GM12878 (cell line): ENCODE data around the gene IFI44L. TPM values are rescaled to one million over a fixed set of nuclear protein-coding genes. Genes with fewer than 3 reads are reported as not detected.

ENCODE experiments used
- ATAC-seq: fragments of 200-7000 bp; cut with Tn5 transposase; 3 replicates; pipeline ENCODE4 v1.9.1; 2020; ENCODE audit warnings: mild to moderate bottlenecking, moderate library complexity
- BruUV-seq: library from RNA; stranded (reverse); fragments of 400-500 nt; replicated peaks from 2 replicates; lab custom pipeline; 2021; lab: Mats Ljungman, UMichigan
- CTCF ChIA-PET: fragments of 300-600 bp; sonication (Branson Sonifier 250); formaldehyde crosslinking; extraction: SDS; loops from one replicate; lab custom pipeline; 2021; ENCODE audit warnings: inconsistent platforms; lab: Yijun Ruan, JAX
- POLR2A ChIA-PET: fragments of 350-600 bp; formaldehyde crosslinking; extraction: SDS; loops from one replicate; lab custom pipeline; 2021; ENCODE audit warnings: inconsistent platforms; lab: Charles Lee
- RAD21 ChIA-PET: fragments of 300-600 bp; sonication (Branson Sonifier 250); formaldehyde crosslinking; loops from one replicate; lab custom pipeline; 2023; ENCODE audit warnings: antibody characterized with exemption; ENCODE audit not compliant: unreplicated experiment; lab: Charles Lee
- SMC1A ChIA-PET: fragments of 300-600 bp; sonication (Branson Sonifier 250); formaldehyde crosslinking; loops from one replicate; lab custom pipeline; 2023; ENCODE audit not compliant: unreplicated experiment, uncharacterized antibody; lab: Charles Lee
- DNase-seq: peaks from one replicate; pipeline ENCODE4 v3.0.0-alpha.2; 2011; ENCODE audit warnings: low read depth, low spot score
- FAIRE-seq: peaks from 3 replicates; lab custom pipeline; 2011; peaks lifted over from hg19 to GRCh38; lab: Jason Lieb, UNC
- H2AFZ ChIP-seq: 2 replicates; pipeline ENCODE4 v1.6.0; 2011; ENCODE audit warnings: low read depth, low read length, control low read depth; ENCODE audit not compliant: control insufficient read depth
- H3K27ac ChIP-seq: 2 replicates; pipeline ENCODE4 v1.5.1; 2011; ENCODE audit warnings: control low read depth; ENCODE audit not compliant: control insufficient read depth, insufficient read depth
- H3K27me3 ChIP-seq, 2 experiments: replicated peaks in 1 of 2; 2 replicates each; pipeline versions ENCODE4 v1.6.0 to v1.6.1; 2011; ENCODE audit warnings: low read length in 1 of 2; ENCODE audit not compliant: control insufficient read depth in 2 of 2, insufficient read depth in 2 of 2
- H3K36me3 ChIP-seq, 2 experiments: 2 replicates each; pipeline ENCODE4 v1.5.1; 2011; ENCODE audit warnings: low read length in 1 of 2; ENCODE audit not compliant: control insufficient read depth in 2 of 2, insufficient read depth in 2 of 2
- H3K4me1 ChIP-seq: 2 replicates; pipeline ENCODE4 v1.6.1; 2011; ENCODE audit warnings: mild to moderate bottlenecking, low read length, moderate library complexity, mixed read lengths; ENCODE audit not compliant: control insufficient read depth, insufficient read depth
- H3K4me2 ChIP-seq: 2 replicates; pipeline ENCODE4 v1.6.0; 2011; ENCODE audit warnings: control low read depth; ENCODE audit not compliant: control insufficient read depth, insufficient read depth
- H3K4me3 ChIP-seq: fragments of 200-600 bp; sonication (generic); 2 replicates; pipeline ENCODE4 v1.5.1; 2016
- H3K79me2 ChIP-seq: 2 replicates; pipeline ENCODE4 v1.6.0; 2011; ENCODE audit warnings: low read length; ENCODE audit not compliant: control insufficient read depth, insufficient read depth
- H3K9ac ChIP-seq: 2 replicates; pipeline ENCODE4 v1.8.0; 2011; ENCODE audit warnings: low read length, control low read depth, mixed read lengths; ENCODE audit not compliant: control insufficient read depth, insufficient read depth
- H3K9me3 ChIP-seq: replicated peaks from 3 replicates; pipeline ENCODE4 v1.5.1; 2011; ENCODE audit warnings: mild to moderate bottlenecking, low read length; ENCODE audit not compliant: control insufficient read depth, insufficient read depth
- H4K20me1 ChIP-seq: 2 replicates; pipeline ENCODE4 v1.6.0; 2011; ENCODE audit not compliant: control insufficient read depth, insufficient read depth
- KDM1A ChIP-seq: fragments of 200-600 bp; sonication (generic); IDR thresholded peaks from 2 replicates; pipeline ENCODE4 v1.6.1; 2016; ENCODE audit warnings: borderline replicate concordance
- KLF5 ChIP-seq: fragments of 450-650 bp; IDR thresholded peaks from 2 replicates; pipeline ENCODE4 v1.6.1; 2014; ENCODE audit warnings: mild to moderate bottlenecking; ENCODE audit not compliant: partially characterized antibody
- PKNOX1 ChIP-seq: fragments of 450-650 bp; IDR thresholded peaks from 2 replicates; pipeline ENCODE4 v1.6.1; 2016; ENCODE audit warnings: mild to moderate bottlenecking
- TAF1 ChIP-seq: IDR thresholded peaks from 2 replicates; pipeline ENCODE4 v1.6.1; 2011; ENCODE audit warnings: mild to moderate bottlenecking, low read depth, low read length, borderline replicate concordance
- WGBS: methylation state at CpG from one replicate; pipeline ENCODE4 v1.1.6; 2016; ENCODE audit warnings: low lambda C conversion rate; ENCODE audit not compliant: insufficient replicate concordance, insufficient coverage; ENCODE audit errors: missing lambda C conversion rate; 5-methylcytosine and 5-hydroxymethylcytosine counted together
- in situ Hi-C: fragments of 300-500 bp; cut with MboI; formaldehyde crosslinking; loops from 9 replicates; pipeline ENCODE4 v1.14.3; 2018; ENCODE audit warnings: mixed read lengths
- intact Hi-C: fragments of 100-400 bp; cut with micrococcal nuclease; formaldehyde crosslinking; loops from one replicate; pipeline ENCODE4 v1.14.2; 2022; ENCODE audit not compliant: unreplicated experiment
- polyA plus RNA-seq, 11 experiments: library from polyadenylated mRNA; depleted of rRNA in 4 of 11; unstranded in 6 of 11; stranded (reverse) in 5 of 11; fragments of >200 nt; fragmentation: Nextera tagmentation in 4 of 11; fragmentation: Illumina TruSeq in 1 of 11; extraction: Ambion mirVana in 4 of 11; extraction: Trizol in 1 of 11; gene quantifications; 1 replicate in 1 of 11; 2 replicates in 10 of 11; pipeline versions ENCODE4 v1.2.1 to v1.2.3, GENCODE V29; 2011 to 2016; ENCODE audit warnings: inconsistent platforms in 2 of 11, missing spikeins in 2 of 11, low read depth in 1 of 11
- total RNA-seq, 4 experiments: library from RNA; depleted of rRNA in 3 of 4; stranded (reverse); fragments of >200 nt in 3 of 4; fragmentation: Illumina TruSeq in 1 of 4; extraction: Trizol in 1 of 4; gene quantifications; 2 replicates each; pipeline versions ENCODE4 v1.2.1 to v1.2.3, GENCODE V29; 2013 to 2021

The IFI44L gene
- total and polyA plus RNA-seq, 10 of the 15 experiments (the other 5 are each of a cell fraction or from before 2014, with no cell fraction given): 58.0 to 371 (median 173) TPM

GRCh38 chr1:78619032-78619431 is 1.2 kb upstream of the IFI44L start:
- DNase-seq: no peak
- ChIA-PET POLR2A (interaction anchor here (0.9 to 1.0 kb wide), 2 partner anchors 9 to 54 kb away, joined by 3 read pairs; no protein-coding TSS in a partner anchor), RAD21 (interaction anchor here (0.9 to 2.8 kb wide), 6 partner anchors 32 to 59 kb away, joined by 3 to 15 read pairs (median 10); no protein-coding TSS in a partner anchor), SMC1A (interaction anchor here (0.7 to 2.7 kb wide), 5 partner anchors 19 to 474 kb away, joined by 3 to 32 read pairs (median 7); no protein-coding TSS in a partner anchor), CTCF (interaction anchor here (0.6 to 4.0 kb wide), 3 partner anchors 10 to 55 kb away, joined by 3 to 44 read pairs (median 6); no protein-coding TSS in a partner anchor)
- no TSS peak for BruUV-seq
- H3K27me3 ChIP-seq: no peaks in the 10 kb centered on the region
- H3K4me2 ChIP-seq: peak overlapping the region; percentile 93
- peaks cover 50% of the 10 kb centered on the region for H3K79me2 ChIP-seq
- in situ Hi-C loops: no loop called here
- peaks cover 20% of the 10 kb centered on the region for H3K4me1 ChIP-seq
- WGBS: 80% methylated on average over 3 of the region's 3 CpGs
- no peaks in the 10 kb centered on the region for H3K9me3 ChIP-seq
- peak overlapping the region; percentile 96 for H3K27ac ChIP-seq
- TF ChIP-seq KLF5 (no peak), PKNOX1 (peak; percentile 51; the same call in 1 of the 2 replicates)
- H3K36me3 ChIP-seq: no peaks in the 10 kb centered on the region
- H4K20me1 ChIP-seq: no peaks in the 10 kb centered on the region
- intact Hi-C loops: loop anchor here (10.0 kb wide), 1 partner anchor 426 kb away; no protein-coding TSS in a partner anchor
- peak overlapping the region; percentile 75 for H2AFZ ChIP-seq
- H3K9ac ChIP-seq: peak overlapping the region; percentile 86
- FAIRE-seq: no peak
- H3K4me3 ChIP-seq: 0 out of 2 replicates have a peak overlapping the region, but pooled peaks have one; percentile 85
- no peak for ATAC-seq

GRCh38 chr1:78619446-78619802 is 824 bp upstream of the IFI44L start:
- ChIA-PET SMC1A (interaction anchor here (1.0 to 2.7 kb wide), 10 partner anchors 10 to 615 kb away, joined by 3 to 32 read pairs (median 10); partner anchors contain the start of genes DNAJB4 and IFI44), POLR2A (interaction anchor here (0.8 to 3.5 kb wide), 7 partner anchors 8 to 56 kb away, joined by 3 to 32 read pairs (median 3); partner anchors contain the start of gene IFI44), RAD21 (interaction anchor here (0.9 to 3.3 kb wide), 11 partner anchors 10 to 641 kb away, joined by 3 to 17 read pairs (median 7); partner anchors contain the start of genes DNAJB4 and IFI44), CTCF (interaction anchor here (0.6 to 4.0 kb wide), 8 partner anchors 10 to 58 kb away, joined by 3 to 44 read pairs (median 5); partner anchors contain the start of gene IFI44)
- DNase-seq (no peak), FAIRE-seq (no peak), ATAC-seq (peak; percentile 7)
- H3K9me3 ChIP-seq: no peaks in the 10 kb centered on the region
- BruUV-seq: no TSS peak
- H3K79me2 ChIP-seq: peaks cover 54% of the 10 kb centered on the region
- in situ Hi-C loops: no loop called here
- H3K36me3 ChIP-seq: no peaks in the 10 kb centered on the region
- peak overlapping the region; percentile 85 for H3K4me3 ChIP-seq
- WGBS: 66% methylated on average over 4 of the region's 4 CpGs
- peak overlapping the region; percentile 96 for H3K27ac ChIP-seq
- peak overlapping the region; percentile 93 for H3K4me2 ChIP-seq
- H3K9ac ChIP-seq: peak overlapping the region; percentile 86
- intact Hi-C loops: loop anchor here (10.0 kb wide), 1 partner anchor 425 kb away; no protein-coding TSS in a partner anchor
- TF ChIP-seq KDM1A: no peak
- peak; percentile 36; the same call in 1 of the 2 replicates for TF ChIP-seq TAF1
- peaks cover 20% of the 10 kb centered on the region for H3K4me1 ChIP-seq
- peak overlapping the region; percentile 75 for H2AFZ ChIP-seq
- no peaks in the 10 kb centered on the region for H3K27me3 ChIP-seq
- no peaks in the 10 kb centered on the region for H4K20me1 ChIP-seq
